H1 (cell line): ENCODE measurements around the gene TAF4. TPM values are rescaled to one million over a fixed set of nuclear protein-coding genes. Genes with fewer than 3 reads are reported as not detected.

Experiments
- CTCF ChIA-PET: fragments of 300-600 bp; sonication (Branson Sonifier 250); formaldehyde crosslinking; loops from one replicate; lab custom pipeline; 2021; ENCODE audit not compliant: partially characterized antibody; lab: Charles Lee
- POLR2A ChIA-PET: fragments of 300-600 bp; sonication (Branson Sonifier 250); formaldehyde crosslinking; loops from one replicate; lab custom pipeline; 2021; ENCODE audit warnings: inconsistent platforms; ENCODE audit not compliant: partially characterized antibody; lab: Charles Lee
- DNase-seq, 2 experiments: peaks; one replicate each; pipeline versions ENCODE4 v3.0.0 to v3.0.0-alpha.2; 2010 to 2022; ENCODE audit warnings: low spot score in 2 of 2, low read depth in 1 of 2, mixed read lengths in 1 of 2
- FAIRE-seq: peaks from 2 replicates; lab custom pipeline; 2011; peaks lifted over from hg19 to GRCh38; lab: Jason Lieb, UNC
- H2AFZ ChIP-seq: 2 replicates; pipeline ENCODE4 v1.8.1; 2012; ENCODE audit warnings: low read length, inconsistent platforms
- H2AK5ac ChIP-seq: 2 replicates; pipeline ENCODE4 v1.6.1; 2013; ENCODE audit warnings: low read depth, low read length
- H2BK120ac ChIP-seq: replicated peaks from 2 replicates; pipeline ENCODE3; 2013; ENCODE audit warnings: low read depth, low read length, inconsistent platforms
- H2BK12ac ChIP-seq: 2 replicates; pipeline ENCODE4 v1.6.1; 2013; ENCODE audit warnings: low read depth, low read length
- H2BK15ac ChIP-seq: 2 replicates; pipeline ENCODE4 v1.6.1; 2013; ENCODE audit warnings: low read length
- H2BK20ac ChIP-seq: 2 replicates; pipeline ENCODE4 v1.6.1; 2013; ENCODE audit warnings: low read length
- H2BK5ac ChIP-seq: 2 replicates; pipeline ENCODE4 v1.6.1; 2013; ENCODE audit warnings: low read depth, low read length
- H3K14ac ChIP-seq: 2 replicates; pipeline ENCODE4 v1.6.1; 2013; ENCODE audit warnings: inconsistent platforms; ENCODE audit not compliant: insufficient read length
- H3K18ac ChIP-seq: 2 replicates; pipeline ENCODE4 v1.6.1; 2013; ENCODE audit warnings: low read length; ENCODE audit errors: extremely low read depth
- H3K23ac ChIP-seq: 2 replicates; pipeline ENCODE4 v1.6.1; 2013; ENCODE audit warnings: inconsistent platforms; ENCODE audit not compliant: insufficient read length
- H3K23me2 ChIP-seq: 2 replicates; pipeline ENCODE4 v1.6.1; 2013; ENCODE audit warnings: low read depth, low read length
- H3K27ac ChIP-seq: 2 replicates; pipeline ENCODE4 v1.6.1; 2011; ENCODE audit warnings: low read depth, low read length, inconsistent platforms
- H3K27me3 ChIP-seq, 4 experiments: replicated peaks in 1 of 4; 1 replicate in 1 of 4; 2 replicates in 3 of 4; pipeline versions ENCODE4 v1.6.1 to v1.8.1; 2011 to 2013; ENCODE audit warnings: low read length in 3 of 4, mild to moderate bottlenecking in 3 of 4, inconsistent platforms in 2 of 4, mixed read lengths in 2 of 4, moderate library complexity in 1 of 4; ENCODE audit not compliant: control insufficient read depth in 3 of 4, insufficient read depth in 3 of 4; ENCODE audit errors: extremely low read depth in 1 of 4
- H3K36me3 ChIP-seq, 4 experiments: 2 replicates each; pipeline versions ENCODE4 v1.6.1 to v1.8.1; 2011 to 2013; ENCODE audit warnings: mild to moderate bottlenecking in 4 of 4, low read length in 3 of 4, moderate library complexity in 2 of 4, control low read depth in 1 of 4, inconsistent platforms in 1 of 4; ENCODE audit not compliant: insufficient read depth in 4 of 4, control insufficient read depth in 2 of 4
- H3K4ac ChIP-seq: replicated peaks from 2 replicates; pipeline ENCODE3; 2013; ENCODE audit warnings: low read length, low read depth, mixed read lengths, inconsistent platforms; ENCODE audit not compliant: insufficient read length
- H3K4me1 ChIP-seq, 4 experiments: replicated peaks in 1 of 4; 1 replicate in 1 of 4; 2 replicates in 3 of 4; pipeline versions ENCODE4 v1.6.1 to v1.8.1; 2011 to 2013; ENCODE audit warnings: low read length in 3 of 4, inconsistent platforms in 2 of 4, mixed read lengths in 1 of 4; ENCODE audit not compliant: insufficient read depth in 4 of 4, control insufficient read depth in 3 of 4
- H3K4me2 ChIP-seq, 2 experiments: 2 replicates each; pipeline versions ENCODE4 v1.6.1 to v1.8.1; 2011 to 2013; ENCODE audit warnings: low read depth in 2 of 2, low read length in 2 of 2, control low read depth in 1 of 2, inconsistent platforms in 1 of 2, mild to moderate bottlenecking in 1 of 2; ENCODE audit not compliant: insufficient read depth in 1 of 2
- H3K4me3 ChIP-seq, 4 experiments: fragments of 200-600, 300-600 bp in 1 of 4; sonication (generic), shearing (Covaris generic), sonication (Bioruptor Twin) in 1 of 4; 2 replicates each; pipeline versions ENCODE4 v1.5.1 to v1.8.1; 2011 to 2016; ENCODE audit warnings: low read length in 4 of 4, low read depth in 3 of 4, control low read depth in 2 of 4, inconsistent platforms in 2 of 4, mild to moderate bottlenecking in 2 of 4, mixed read lengths in 1 of 4, moderate library complexity in 1 of 4; ENCODE audit not compliant: insufficient read depth in 2 of 4; ENCODE audit errors: extremely low read depth in 1 of 4
- H3K56ac ChIP-seq: replicated peaks from 2 replicates; pipeline ENCODE3; 2013; ENCODE audit warnings: low read depth, mild to moderate bottlenecking, mixed read lengths, low read length, inconsistent platforms; ENCODE audit not compliant: insufficient read length
- H3K79me1 ChIP-seq: 2 replicates; pipeline ENCODE4 v1.6.1; 2013; ENCODE audit warnings: low read depth, low read length, control low read depth
- H3K79me2 ChIP-seq, 2 experiments: 2 replicates each; pipeline versions ENCODE4 v1.6.1 to v1.8.1; 2012 to 2013; ENCODE audit warnings: low read length in 2 of 2, mild to moderate bottlenecking in 2 of 2, inconsistent platforms in 1 of 2; ENCODE audit not compliant: insufficient read depth in 2 of 2, control insufficient read depth in 1 of 2
- H3K9ac ChIP-seq, 4 experiments: replicated peaks in 1 of 4; 1 replicate in 1 of 4; 2 replicates in 3 of 4; pipeline versions ENCODE4 v1.6.1 to v1.8.1; 2011 to 2013; ENCODE audit warnings: low read depth in 3 of 4, low read length in 3 of 4, control low read depth in 2 of 4, mild to moderate bottlenecking in 2 of 4, moderate library complexity in 2 of 4, inconsistent platforms in 1 of 4; ENCODE audit errors: extremely low read depth in 1 of 4
- H3K9me3 ChIP-seq, 2 experiments: 2 replicates each; pipeline versions ENCODE4 v1.6.1 to v1.8.1; 2012 to 2013; ENCODE audit warnings: mild to moderate bottlenecking in 2 of 2, moderate library complexity in 2 of 2, control low read depth in 1 of 2, inconsistent platforms in 1 of 2, low read depth in 1 of 2, low read length in 1 of 2, mixed read lengths in 1 of 2; ENCODE audit not compliant: insufficient read depth in 2 of 2
- H4K20me1 ChIP-seq, 2 experiments: replicated peaks in 1 of 2; 2 replicates each; pipeline versions ENCODE3 to v1.8.1; 2011 to 2013; ENCODE audit warnings: inconsistent platforms in 2 of 2, low read length in 2 of 2, mild to moderate bottlenecking in 1 of 2; ENCODE audit not compliant: insufficient read depth in 2 of 2, control insufficient read depth in 1 of 2
- H4K5ac ChIP-seq: 2 replicates; pipeline ENCODE4 v1.6.1; 2013; ENCODE audit warnings: low read length, low read depth, mixed read lengths, inconsistent platforms; ENCODE audit not compliant: insufficient read length
- H4K8ac ChIP-seq: 2 replicates; pipeline ENCODE4 v1.8.0; 2013; ENCODE audit warnings: mild to moderate bottlenecking, moderate library complexity, low read length, inconsistent platforms; ENCODE audit not compliant: insufficient read depth; ENCODE audit errors: extremely low read depth
- H4K91ac ChIP-seq: replicated peaks from 2 replicates; pipeline ENCODE3; 2013; ENCODE audit warnings: low read length, mixed read lengths, inconsistent platforms; ENCODE audit not compliant: insufficient read length
- CHD2 ChIP-seq: IDR thresholded peaks from 2 replicates; pipeline ENCODE4 v1.6.1; 2012; ENCODE audit warnings: low read length, improper control_type of control experiment
- GABPA ChIP-seq: IDR thresholded peaks from 2 replicates; pipeline ENCODE4 v1.6.1; 2011; ENCODE audit warnings: mild to moderate bottlenecking, low read length, moderate library complexity, borderline replicate concordance; ENCODE audit not compliant: insufficient read depth
- NRF1 ChIP-seq: IDR thresholded peaks from 2 replicates; pipeline ENCODE4 v1.6.1; 2011; ENCODE audit warnings: mild to moderate bottlenecking, low read depth, low read length, improper control_type of control experiment
- SP1 ChIP-seq: IDR thresholded peaks from 2 replicates; pipeline ENCODE4 v1.6.1; 2011; ENCODE audit warnings: low read depth, low read length
- SRF ChIP-seq: IDR thresholded peaks from 2 replicates; pipeline ENCODE4 v1.6.1; 2011; ENCODE audit warnings: mild to moderate bottlenecking, low read depth, low read length, moderate library complexity
- YY1 ChIP-seq: IDR thresholded peaks from 2 replicates; pipeline ENCODE4 v1.6.1; 2011; ENCODE audit warnings: low read depth, mild to moderate bottlenecking, low read length
- WGBS, 2 experiments: shearing (Covaris generic) in 1 of 2; methylation state at CpG; one replicate each; pipeline versions ENCODE4 v1.1.6 to v1.1.7; 2013 to 2015; ENCODE audit warnings: low lambda C conversion rate in 2 of 2, mixed read lengths in 2 of 2, inconsistent platforms in 1 of 2, low coverage in 1 of 2, missing lambda C conversion rate in 1 of 2; ENCODE audit not compliant: insufficient replicate concordance in 2 of 2, insufficient coverage in 1 of 2, insufficient read length in 1 of 2; ENCODE audit errors: extremely low coverage in 1 of 2, missing lambda C conversion rate in 1 of 2; 5-methylcytosine and 5-hydroxymethylcytosine counted together
- polyA plus RNA-seq, 7 experiments: library from polyadenylated mRNA; depleted of rRNA in 3 of 7; stranded (reverse) in 5 of 7; unstranded in 2 of 7; fragments of >200 nt in 5 of 7; fragments of 200-250 nt in 2 of 7; gene quantifications; 1 replicate in 5 of 7; 2 replicates in 1 of 7; 4 replicates in 1 of 7; pipeline versions ENCODE4 v1.2.1 to v1.2.3, GENCODE V29; 2011 to 2013; ENCODE audit warnings: missing spikeins in 2 of 7, mixed read lengths in 2 of 7
- total RNA-seq: library from RNA; stranded (reverse); fragmentation: NEBNext Ultra II Directional; extraction: Animal tissue kit (Norgen Biotek cat#: 25700); gene quantifications from 2 replicates; pipeline ENCODE4 v1.2.1, GENCODE V29; 2021

Gene TAF4
- total and polyA plus RNA-seq, 2 of the 8 experiments (the other 6 are each of a cell fraction or from before 2014, with no cell fraction given) = 16.0 to 30.1 TPM

DNA sequence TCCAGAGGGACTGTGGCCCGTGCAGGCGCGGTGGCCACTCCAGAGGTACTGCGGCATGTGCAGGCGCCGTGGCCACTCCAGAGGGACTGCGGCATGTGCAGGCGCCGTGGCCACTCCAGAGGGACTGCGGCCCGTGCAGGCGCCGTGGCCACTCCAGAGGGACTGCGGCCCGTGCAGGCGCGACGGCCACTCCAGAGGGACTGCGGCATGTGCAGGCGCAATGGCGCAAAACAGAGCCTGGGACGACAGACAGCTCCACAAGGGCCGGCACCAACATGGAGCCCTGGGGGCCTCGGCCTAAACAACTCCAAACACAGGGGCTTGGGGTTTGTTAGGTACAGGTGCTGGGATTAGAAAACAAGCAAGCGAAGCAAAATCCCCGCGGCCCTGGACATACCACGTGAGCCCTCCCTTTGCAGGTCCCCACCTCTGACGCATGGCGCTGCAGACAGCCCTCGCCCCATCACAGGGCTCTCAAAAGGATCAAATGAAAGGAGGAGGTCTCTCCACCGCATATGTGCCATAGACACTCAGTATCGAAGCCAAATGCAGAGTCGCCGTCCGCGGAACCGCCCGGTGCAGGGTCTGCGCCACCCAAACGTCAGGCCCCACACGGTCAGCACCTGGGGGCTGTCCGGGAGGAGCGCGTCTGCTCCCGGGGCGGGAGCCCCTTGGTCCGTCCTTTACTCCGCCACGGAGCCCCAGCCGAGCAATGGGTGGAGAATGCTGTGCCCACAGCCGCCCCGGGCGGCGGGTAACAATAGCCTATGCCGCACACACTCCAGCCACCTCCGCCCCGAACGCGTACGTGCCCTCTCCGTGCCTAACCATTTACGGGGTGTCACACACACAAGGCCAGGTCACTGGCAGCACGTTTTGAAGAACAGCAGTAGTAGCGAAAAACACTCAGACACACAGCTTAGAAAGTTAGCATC is 85.7 kb downstream of the TAF4 start:
- Histone ChIP-seq H3K9me3 (no peaks in the 10 kb centered on the region), H2BK120ac (no peak overlapping the region), H3K9ac (no peak overlapping the region), H2BK12ac (no peak overlapping the region), H3K79me1 (peaks cover 3% of the 10 kb centered on the region; the same call in 1 of the 2 replicates), H3K36me3 (peaks cover 0 to under 1% (median 0%) of the 10 kb centered on the region in 4 experiments; a peak in 1 of 8 replicates), H2AK5ac (no peak overlapping the region), H2AFZ (no peak overlapping the region), H3K27me3 (no peaks in the 10 kb centered on the region; a peak in 1 of 7 replicates), H3K14ac (no peak overlapping the region), H4K91ac (no peak overlapping the region), H3K23me2 (peaks cover 8% of the 10 kb centered on the region; the same call in 1 of the 2 replicates), H3K56ac (no peak overlapping the region), H4K8ac (no peak overlapping the region), H2BK20ac (no peak overlapping the region), H3K4ac (no peak overlapping the region), H3K4me1 (no peaks in the 10 kb centered on the region; a peak in 2 of 7 replicates), H3K4me3 (no peak overlapping the region), H3K4me2 (no peak overlapping the region), H3K79me2 (no peaks in the 10 kb centered on the region; a peak in 2 of 4 replicates), H3K18ac (no peak overlapping the region), H3K23ac (no peak overlapping the region), H3K27ac (no peak overlapping the region), H2BK5ac (no peak overlapping the region), H4K5ac (no peak overlapping the region), H2BK15ac (no peak overlapping the region), H4K20me1 (peaks cover 6 to 10% of the 10 kb centered on the region in 2 experiments)
- no peak for DNase-seq
- CTCF ChIA-PET = interaction anchor here (0.9 kb wide), 1 partner anchor 49 kb away, joined by 4 read pairs; no protein-coding TSS in a partner anchor
- POLR2A ChIA-PET = no interaction called here
- FAIRE-seq = no peak
- no peak for TF ChIP-seq NRF1
- no peak for TF ChIP-seq GABPA
- TF ChIP-seq CHD2 = no peak
- no peak for TF ChIP-seq SP1
- no peak for TF ChIP-seq SRF
- TF ChIP-seq YY1 = no peak
- 93% methylated on average over 53 of the region's 65 CpGs; no CpG with 5 or more reads in 1 of the 2 experiments for WGBS, 2 experiments
